Adrenal gland (tissue), 12 donors: Measurements from ENCODE around the gene CABP1. TPM values are rescaled to one million over a fixed set of nuclear protein-coding genes. Genes with fewer than 3 reads are reported as not detected.
A peak's percentile ranks its signal among the peaks of the same experiment; 100 is the strongest.

Source experiments
- DNase-seq, 7 donors: peaks; one replicate each; pipeline ENCODE4 v3.0.0-alpha.2; 2019 to 2020
- H3K27ac ChIP-seq, 5 donors: fragments of 200-600 bp; sonication (generic) in 4 of 5; 1 replicate in 3 of 5; 2 replicates in 2 of 5; pipeline versions ENCODE4 v1.5.1 to v1.8.0; 2016 to 2020; ENCODE audit warnings: mild to moderate bottlenecking in 1 of 5
- H3K27me3 ChIP-seq: fragments of 200-600 bp; 2 replicates; pipeline ENCODE4 v1.8.0; 2021
- H3K36me3 ChIP-seq, 2 donors: fragments of 200-600 bp; replicated peaks in 1 of 2; 1 replicate in 1 of 2; 2 replicates in 1 of 2; pipeline versions ENCODE4 v1.5.1 to v1.8.0; 2018 to 2022
- H3K4me1 ChIP-seq, 2 donors: fragments of 200-600 bp; replicated peaks in 1 of 2; 1 replicate in 1 of 2; 2 replicates in 1 of 2; pipeline versions ENCODE4 v1.5.1 to v1.8.0; 2018 to 2021
- H3K4me3 ChIP-seq, 4 donors: fragments of 200-600 bp; sonication (generic) in 3 of 4; one replicate each; pipeline ENCODE4 v1.5.1; 2016 to 2018
- H3K9me3 ChIP-seq, 3 donors: fragments of 200-600 bp; sonication (generic) in 1 of 3; replicated peaks in 1 of 3; 1 replicate in 2 of 3; 2 replicates in 1 of 3; pipeline versions ENCODE4 v1.5.1 to v1.8.0; 2016 to 2021
- CTCF ChIP-seq, 6 experiments: fragments of 450-650 bp in 4 of 6; fragments of 200-600 bp in 2 of 6; sonication (generic) in 1 of 6; IDR thresholded peaks; 1 replicate in 5 of 6; 2 replicates in 1 of 6; pipeline versions ENCODE4 v1.5.1 to v1.8.0; 2016 to 2021; ENCODE audit warnings: antibody characterized with exemption in 6 of 6, mild to moderate bottlenecking in 2 of 6, moderate library complexity in 1 of 6
- POLR2A ChIP-seq, 2 donors: fragments of 450-650 bp; IDR thresholded peaks; one replicate each; pipeline ENCODE4 v1.6.1; 2017; ENCODE audit warnings: antibody characterized with exemption in 2 of 2, mild to moderate bottlenecking in 2 of 2, moderate library complexity in 1 of 2
- WGBS, 4 donors: extraction: QIAGEN DNeasy Blood & Tissue Kit in 2 of 4; methylation state at CpG; one replicate each; pipeline versions ENCODE4 v1.1.5 to v1.1.7; 2013 to 2017; 5-methylcytosine and 5-hydroxymethylcytosine counted together
- intact Hi-C, 2 donors: fragments of 100-400 bp; cut with DNase I; formaldehyde crosslinking; loops; one replicate each; pipeline versions ENCODE4 v1.14.1 to v1.15.0; 2022 to 2023
- polyA plus RNA-seq, 3 donors: library from polyadenylated mRNA; stranded (reverse); fragments of 200-250 nt in 2 of 3; fragments of 350-450 nt in 1 of 3; fragmentation: Illumina TruSeq in 1 of 3; extraction: RNeasy Lipid Tissue Mini Kit (QIAGEN cat#74804) in 1 of 3; gene quantifications; one replicate each; pipeline ENCODE4 v1.2.3, GENCODE V29; 2013 to 2014
- total RNA-seq, 9 donors: library from RNA; depleted of rRNA in 4 of 9; stranded (reverse); fragments of >200 nt in 4 of 9; fragments of 120-200 nt in 1 of 9; fragmentation: NEBNext Ultra II Directional in 1 of 9; extraction: Animal tissue kit (Norgen Biotek cat#: 25700) in 1 of 9; gene quantifications; one replicate each; pipeline versions ENCODE4 v1.1.0 to v1.2.4, GENCODE V29; 2013 to 2023
- donor health status: healthy with polysubstance abuse.
- donor health status: Bipolar disorder and iron deficiency.
- donor health status: DM: yes; HTN: yes; CAD: no.
- donor health status: DM: no; HTN: no; CAD: no.
- donor health status: DM: no; HTN: no; CAD: no.
- donor health status: DM: yes; HTN: yes; CAD: no.

The CABP1 gene
- total and polyA plus RNA-seq, 12 donors = 0.42 to 5.1 (median 2.3) TPM; not detected in 1

GRCh38 chr12:120686690-120687577, 46.5 kb downstream of the CABP1 start, which contains the start of gene MLEC:
MLEC (plus strand) TSS chr12:120687149; CDS start chr12:120687297, 148 bp downstream.
- no peaks in the 10 kb centered on the region for H3K9me3 ChIP-seq
- H3K36me3 ChIP-seq = no peaks in the 10 kb centered on the region
- peak; percentile 98 to 99 (median 98) for DNase-seq
- no peaks in the 10 kb centered on the region for H3K27me3 ChIP-seq
- H3K27ac ChIP-seq = peak within 1 kb of the TSS; percentile 78 to 94 (median 85)
- WGBS, 4 donors = 0 to 1% (median 0%) methylated on average over 5 to 84 of the region's 84 CpGs
- peak within 1 kb of the TSS; percentile 15 to 92 (median 62) for H3K4me3 ChIP-seq
- TF ChIP-seq CTCF (IDR thresholded peaks at IDR 0.05) (peak in 1 of 6 experiments; percentile 40), POLR2A (IDR thresholded peaks at IDR 0.05) (peak; percentile 80 to 96)
- intact Hi-C loops = no loop called here
- H3K4me1 ChIP-seq = peaks cover 36 to 52% of the 10 kb centered on the region in 2 donors

- DNase-seq = peak in 3 of 7 donors; percentile 44 to 54 (median 49)
- peak overlapping the region; percentile 3 to 94 (median 82) for H3K27ac ChIP-seq
- TF ChIP-seq CTCF (IDR thresholded peaks at IDR 0.05) (no peak), POLR2A (IDR thresholded peaks at IDR 0.05) (no peak)
- WGBS, 4 donors = 0 to 2% (median 1%) methylated on average over 10 to 31 of the region's 31 CpGs
- H3K36me3 ChIP-seq = no peaks in the 10 kb centered on the region
- peaks cover 44 to 60% of the 10 kb centered on the region in 2 donors for H3K4me1 ChIP-seq
- H3K9me3 ChIP-seq = no peaks in the 10 kb centered on the region
- H3K4me3 ChIP-seq = peak overlapping the region; percentile 15 to 92 (median 56)
- H3K27me3 ChIP-seq = no peaks in the 10 kb centered on the region
- intact Hi-C loops = no loop called here
These were observed 47.3 kb downstream of the CABP1 start for GRCh38 chr12:120687578-120688289.

- peak overlapping the region in 3 of 5 donors; percentile 82 to 94 (median 93) for H3K27ac ChIP-seq
- 3 to 11% (median 5%) methylated on average over 5 to 6 of the region's 6 CpGs for WGBS, 4 donors
- intact Hi-C loops = no loop called here
These were observed 48.2 kb downstream of the CABP1 start for GRCh38 chr12:120688527-120689071.

More at GRCh38 chr12:120688527-120689071, 48.2 kb downstream of the CABP1 start:
- H3K4me1 ChIP-seq = peaks cover 50 to 68% of the 10 kb centered on the region in 2 donors
- DNase-seq = peak in 3 of 7 donors; percentile 53 to 60 (median 54)
- peak in 1 of 2 donors; percentile 10 for TF ChIP-seq POLR2A (IDR thresholded peaks at IDR 0.05)
- no peak for TF ChIP-seq CTCF (IDR thresholded peaks at IDR 0.05)
- peak overlapping the region in 3 of 4 donors; percentile 49 to 92 (median 64) for H3K4me3 ChIP-seq
- H3K36me3 ChIP-seq = peaks cover 0 to 1% of the 10 kb centered on the region in 2 donors
- H3K9me3 ChIP-seq = no peaks in the 10 kb centered on the region
- H3K27me3 ChIP-seq = no peaks in the 10 kb centered on the region
